Esophagus muscularis mucosa (tissue), 3 donors: ENCODE measurements around the gene BASP1.

Experiments used
- POLR2A ChIP-seq: fragments of 450-650 bp; IDR thresholded peaks from one replicate; pipeline ENCODE4 v1.6.1; 2017; ENCODE audit warnings: antibody characterized with exemption, moderate library complexity, mild to moderate bottlenecking, low read depth
- POLR2AphosphoS5 ChIP-seq, 2 donors: sonication (generic); formaldehyde crosslinking; IDR thresholded peaks; one replicate each; pipeline ENCODE4 v1.6.1; 2017; ENCODE audit warnings: antibody characterized with exemption in 2 of 2
- TF ChIP-seq, protein P1 (sequence below), 3 experiments: fragments of 200-600 bp in 2 of 3; fragments of 450-650 bp in 1 of 3; sonication (generic) in 2 of 3; IDR thresholded peaks; one replicate each; pipeline ENCODE4 v1.5.1; 2017 to 2019; ENCODE audit warnings: antibody characterized with exemption in 3 of 3, mild to moderate bottlenecking in 2 of 3, moderate library complexity in 1 of 3

DNA sequence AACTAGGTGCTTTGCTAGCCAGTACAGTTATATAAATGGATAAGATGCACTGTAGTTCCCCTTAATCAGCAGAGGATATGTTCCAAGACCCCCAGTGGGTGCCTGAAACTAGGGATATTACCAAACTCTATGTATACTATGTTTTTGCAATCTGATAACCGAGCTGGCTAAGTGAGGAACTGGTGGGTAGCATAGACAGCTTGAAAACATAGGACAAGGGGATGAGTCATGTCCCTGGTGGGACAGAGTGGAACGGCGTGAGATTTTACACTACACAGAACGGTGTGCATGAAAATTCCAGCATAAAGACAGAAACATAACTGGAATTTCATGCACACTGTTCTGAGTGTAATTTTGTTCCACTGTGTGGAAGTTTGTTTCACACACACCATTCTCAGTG lies 86.9 kb downstream of the BASP1 start:
- TF ChIP-seq POLR2AphosphoS5 (IDR thresholded peaks at IDR 0.05) = no peak
- no peak for TF ChIP-seq POLR2A
- TF ChIP-seq, protein P1, sequence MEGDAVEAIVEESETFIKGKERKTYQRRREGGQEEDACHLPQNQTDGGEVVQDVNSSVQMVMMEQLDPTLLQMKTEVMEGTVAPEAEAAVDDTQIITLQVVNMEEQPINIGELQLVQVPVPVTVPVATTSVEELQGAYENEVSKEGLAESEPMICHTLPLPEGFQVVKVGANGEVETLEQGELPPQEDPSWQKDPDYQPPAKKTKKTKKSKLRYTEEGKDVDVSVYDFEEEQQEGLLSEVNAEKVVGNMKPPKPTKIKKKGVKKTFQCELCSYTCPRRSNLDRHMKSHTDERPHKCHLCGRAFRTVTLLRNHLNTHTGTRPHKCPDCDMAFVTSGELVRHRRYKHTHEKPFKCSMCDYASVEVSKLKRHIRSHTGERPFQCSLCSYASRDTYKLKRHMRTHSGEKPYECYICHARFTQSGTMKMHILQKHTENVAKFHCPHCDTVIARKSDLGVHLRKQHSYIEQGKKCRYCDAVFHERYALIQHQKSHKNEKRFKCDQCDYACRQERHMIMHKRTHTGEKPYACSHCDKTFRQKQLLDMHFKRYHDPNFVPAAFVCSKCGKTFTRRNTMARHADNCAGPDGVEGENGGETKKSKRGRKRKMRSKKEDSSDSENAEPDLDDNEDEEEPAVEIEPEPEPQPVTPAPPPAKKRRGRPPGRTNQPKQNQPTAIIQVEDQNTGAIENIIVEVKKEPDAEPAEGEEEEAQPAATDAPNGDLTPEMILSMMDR (IDR thresholded peaks at IDR 0.05) = no peak
